Measurements from ENCODE around the gene EXO1.

- TF ChIP-seq CTCF (IDR thresholded peaks at IDR 0.05) (no peak), ZFX (IDR thresholded peaks at IDR 0.05; ENCODE audit: borderline replicate concordance) (no peak)
Measured at GRCh38 chr1:241819340-241819866, 28.6 kb upstream of the EXO1 start.

Measured in 22Rv1 (cell line).